Brain microvascular endothelial cell (primary cell): Measurements from ENCODE around the gene SPP1.

ENCODE experiments used
- DNase-seq: peaks from one replicate; pipeline ENCODE4 v3.0.0-alpha.2; 2020
- H3K27ac ChIP-seq: fragments of 250-450 bp; sonication (Bioruptor Pico); 2 replicates; pipeline ENCODE4 v1.5.1; 2020; ENCODE audit warnings: mild to moderate bottlenecking, moderate library complexity
- H3K27me3 ChIP-seq: fragments of 250-450 bp; sonication (Bioruptor Pico); replicated peaks from 2 replicates; pipeline ENCODE4 v1.5.1; 2020; ENCODE audit warnings: mild to moderate bottlenecking
- H3K36me3 ChIP-seq: fragments of 250-450 bp; sonication (Bioruptor Pico); replicated peaks from 2 replicates; pipeline ENCODE4 v1.5.1; 2020; ENCODE audit warnings: mild to moderate bottlenecking
- H3K4me3 ChIP-seq: 2 replicates; pipeline ENCODE4 v1.5.1; 2011; ENCODE audit warnings: low read depth, mild to moderate bottlenecking, control low read depth, low read length, moderate library complexity
- in situ Hi-C: cut with HindIII; loops from 2 replicates; pipeline ENCODE4 v1.10.0; 2017; ENCODE audit warnings: low sequenced_read_pairs, low pct_ligation_motif_present
- TF ChIP-seq, protein P1 (sequence below): IDR thresholded peaks from 2 replicates; pipeline ENCODE4 v1.5.1; 2011; ENCODE audit warnings: low read depth, mild to moderate bottlenecking, moderate library complexity, low read length, control low read depth, inconsistent platforms; ENCODE audit errors: missing control alignments

The SPP1 gene

DNA sequence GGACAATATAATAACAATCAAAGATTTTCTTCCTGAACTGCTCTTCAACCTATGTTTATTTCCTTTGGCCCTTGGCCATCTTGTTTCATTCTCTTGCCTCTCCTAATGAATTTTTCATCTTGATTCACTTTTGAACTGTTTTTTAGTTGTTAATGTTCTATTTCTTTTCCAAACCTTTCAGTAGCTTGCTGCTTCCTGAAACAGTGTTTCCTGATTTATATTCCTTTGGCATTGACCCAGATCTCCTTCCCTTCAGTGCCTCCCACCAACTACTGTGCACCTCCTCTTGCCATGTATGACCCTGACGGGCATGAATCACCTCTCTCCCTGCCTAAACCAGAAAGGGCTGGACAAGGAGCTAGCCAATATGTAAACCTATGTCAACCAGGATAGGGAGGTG is 25.6 kb upstream of the SPP1 start:
- peak; percentile 6 for DNase-seq
- no peaks in the 10 kb centered on the region for H3K36me3 ChIP-seq
- in situ Hi-C loops: no loop called here

DNA sequence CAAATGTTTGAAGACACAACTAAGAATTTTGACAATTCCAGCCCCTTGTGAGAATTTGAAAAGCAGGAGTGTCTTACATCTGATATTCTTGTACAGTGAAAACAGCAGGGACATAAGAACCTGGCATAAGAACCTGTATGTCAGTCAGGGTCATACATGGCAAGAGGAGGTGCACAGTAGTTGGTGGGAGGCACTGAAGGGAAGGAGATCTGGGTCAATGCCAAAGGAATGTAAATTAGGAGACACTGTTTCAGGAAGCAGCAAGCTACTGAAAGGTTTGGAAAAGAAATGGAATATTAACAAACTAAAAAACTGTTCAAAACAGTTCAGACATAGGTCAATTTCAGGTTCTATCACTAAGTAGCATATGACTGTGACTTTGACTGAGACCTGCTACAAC is 25.0 kb upstream of the SPP1 start:
- Histone ChIP-seq H3K4me3 (no peak overlapping the region), H3K36me3 (no peaks in the 10 kb centered on the region), H3K27ac (no peak overlapping the region), H3K27me3 (no peaks in the 10 kb centered on the region)
- no peak for DNase-seq
- TF ChIP-seq, protein P1, sequence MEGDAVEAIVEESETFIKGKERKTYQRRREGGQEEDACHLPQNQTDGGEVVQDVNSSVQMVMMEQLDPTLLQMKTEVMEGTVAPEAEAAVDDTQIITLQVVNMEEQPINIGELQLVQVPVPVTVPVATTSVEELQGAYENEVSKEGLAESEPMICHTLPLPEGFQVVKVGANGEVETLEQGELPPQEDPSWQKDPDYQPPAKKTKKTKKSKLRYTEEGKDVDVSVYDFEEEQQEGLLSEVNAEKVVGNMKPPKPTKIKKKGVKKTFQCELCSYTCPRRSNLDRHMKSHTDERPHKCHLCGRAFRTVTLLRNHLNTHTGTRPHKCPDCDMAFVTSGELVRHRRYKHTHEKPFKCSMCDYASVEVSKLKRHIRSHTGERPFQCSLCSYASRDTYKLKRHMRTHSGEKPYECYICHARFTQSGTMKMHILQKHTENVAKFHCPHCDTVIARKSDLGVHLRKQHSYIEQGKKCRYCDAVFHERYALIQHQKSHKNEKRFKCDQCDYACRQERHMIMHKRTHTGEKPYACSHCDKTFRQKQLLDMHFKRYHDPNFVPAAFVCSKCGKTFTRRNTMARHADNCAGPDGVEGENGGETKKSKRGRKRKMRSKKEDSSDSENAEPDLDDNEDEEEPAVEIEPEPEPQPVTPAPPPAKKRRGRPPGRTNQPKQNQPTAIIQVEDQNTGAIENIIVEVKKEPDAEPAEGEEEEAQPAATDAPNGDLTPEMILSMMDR: no peak
- in situ Hi-C loops: no loop called here

More for the DNA sequence above, 25.6 kb upstream of the SPP1 start:
- Histone ChIP-seq H3K27me3 (no peaks in the 10 kb centered on the region), H3K4me3 (no peak overlapping the region), H3K27ac (no peak overlapping the region)
- TF ChIP-seq, protein P1: no peak

- in situ Hi-C loops: no loop called here
- no peak overlapping the region for H3K27ac ChIP-seq
- DNase-seq: no peak
- TF ChIP-seq, protein P1: no peak
- H3K4me3 ChIP-seq: no peak overlapping the region
- no peaks in the 10 kb centered on the region for H3K36me3 ChIP-seq
- H3K27me3 ChIP-seq: no peaks in the 10 kb centered on the region
Measured at GRCh38 chr4:87950936-87951511, 24.5 kb upstream of the SPP1 start.

GRCh38 chr4:87953826-87954225 is 21.7 kb upstream of the SPP1 start:
- H3K27ac ChIP-seq: no peak overlapping the region
- no peaks in the 10 kb centered on the region for H3K36me3 ChIP-seq
- in situ Hi-C loops: no loop called here
- H3K27me3 ChIP-seq: no peaks in the 10 kb centered on the region
- DNase-seq: no peak
- TF ChIP-seq, protein P1: no peak
- no peak overlapping the region for H3K4me3 ChIP-seq

- no peaks in the 10 kb centered on the region for H3K36me3 ChIP-seq
- in situ Hi-C loops: no loop called here
- H3K27me3 ChIP-seq: no peaks in the 10 kb centered on the region
- H3K4me3 ChIP-seq: no peak overlapping the region
- H3K27ac ChIP-seq: no peak overlapping the region
- no peak for DNase-seq
- TF ChIP-seq, protein P1: no peak
Measured at GRCh38 chr4:87956501-87956900, 19.0 kb upstream of the SPP1 start.

GRCh38 chr4:87957061-87957460 is 18.5 kb upstream of the SPP1 start:
- in situ Hi-C loops: no loop called here
- TF ChIP-seq, protein P1: no peak
- no peak for DNase-seq
- Histone ChIP-seq H3K27me3 (no peaks in the 10 kb centered on the region), H3K36me3 (no peaks in the 10 kb centered on the region), H3K27ac (no peak overlapping the region), H3K4me3 (no peak overlapping the region)
